HUES6 (cell line): ENCODE data around the gene HS6ST2.
"Not testable (repeated sequence)": the region's sequence is repeated elsewhere in the genome, so short reads cannot be mapped to it uniquely, and the experiment has no call there.

Source experiments
- H3K27ac ChIP-seq: 2 replicates; pipeline ENCODE4 v1.7.0; 2013; ENCODE audit warnings: low read depth, mild to moderate bottlenecking, low read length, inconsistent platforms
- H3K27me3 ChIP-seq: 2 replicates; pipeline ENCODE4 v1.6.1; 2013; ENCODE audit warnings: low read length; ENCODE audit not compliant: control insufficient read depth, insufficient read depth
- H3K36me3 ChIP-seq: 2 replicates; pipeline ENCODE4 v1.6.1; 2013; ENCODE audit warnings: low read length; ENCODE audit not compliant: control insufficient read depth, insufficient read depth
- H3K4me1 ChIP-seq: 2 replicates; pipeline ENCODE4 v1.6.1; 2013; ENCODE audit warnings: low read length; ENCODE audit not compliant: control insufficient read depth, insufficient read depth
- H3K4me3 ChIP-seq: 2 replicates; pipeline ENCODE4 v1.5.1; 2013; ENCODE audit warnings: low read depth, low read length
- H3K9ac ChIP-seq: one replicate; pipeline ENCODE4 v1.6.1; 2013; ENCODE audit warnings: mild to moderate bottlenecking, low read length
- H3K9me3 ChIP-seq: 2 replicates; pipeline ENCODE4 v1.6.1; 2013; ENCODE audit warnings: low read depth, low read length; ENCODE audit not compliant: control insufficient read depth, insufficient read depth

The HS6ST2 gene

DNA sequence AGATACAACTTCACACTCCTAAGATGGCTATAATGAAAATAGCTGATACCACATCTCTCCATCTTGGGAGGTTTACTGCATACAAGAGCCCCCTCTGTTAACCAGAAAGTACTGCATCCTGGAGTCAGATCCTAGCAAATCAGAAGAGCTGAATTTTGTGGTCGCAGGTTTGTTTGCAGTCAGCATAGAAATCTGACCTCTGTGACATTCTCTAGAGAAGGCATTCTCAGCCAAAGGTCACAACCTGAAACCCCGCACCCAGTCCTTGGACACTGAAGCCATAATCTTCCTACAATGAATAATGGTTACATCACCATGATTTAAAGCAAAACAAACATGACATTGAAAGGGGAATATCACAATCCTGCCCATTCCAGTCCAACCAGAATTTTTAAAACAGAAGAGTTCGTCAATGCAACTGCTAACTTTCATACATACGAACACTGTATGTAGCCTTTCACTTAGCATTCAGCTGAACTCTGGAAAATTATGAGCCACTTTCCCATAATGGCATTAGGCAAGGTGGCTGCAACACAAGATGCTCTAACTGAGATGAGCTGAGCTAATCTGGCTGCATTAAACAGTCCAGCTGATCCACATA lies 17.6 kb downstream of the HS6ST2 start:
- H3K4me3 ChIP-seq: no peak overlapping the region
- no peak overlapping the region for H3K27ac ChIP-seq
- H3K9me3 ChIP-seq: no peaks in the 10 kb centered on the region
- H3K27me3 ChIP-seq: no peaks in the 10 kb centered on the region; the same call in 1 of the 2 replicates
- H3K9ac ChIP-seq: no peak overlapping the region
- no peaks in the 10 kb centered on the region for H3K36me3 ChIP-seq
- H3K4me1 ChIP-seq: peaks cover 3% of the 10 kb centered on the region; the same call in 1 of the 2 replicates

DNA sequence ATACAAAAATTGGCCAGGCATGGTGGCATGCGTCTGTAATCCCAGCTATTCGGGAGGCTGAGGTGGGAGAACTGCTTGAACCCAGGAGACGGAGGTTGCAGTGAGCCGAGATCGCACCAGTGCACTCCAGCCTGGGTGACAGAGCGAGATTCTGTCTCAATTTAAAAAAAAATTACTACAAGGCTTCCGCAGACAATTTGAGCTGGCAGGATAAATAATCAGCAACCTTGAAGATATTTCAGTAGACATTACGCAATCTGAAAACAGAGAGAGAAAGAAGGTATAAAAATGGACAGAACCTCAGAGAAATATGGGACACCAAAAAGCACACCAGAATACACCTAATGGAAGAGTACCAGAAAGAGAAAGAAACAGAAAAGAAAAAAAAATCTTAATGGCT lies 25.3 kb downstream of the HS6ST2 start:
- H3K27ac ChIP-seq: no peak overlapping the region
- H3K36me3 ChIP-seq: no peaks in the 10 kb centered on the region
- no peaks in the 10 kb centered on the region; the same call in 1 of the 2 replicates for H3K27me3 ChIP-seq
- H3K4me1 ChIP-seq: no peaks in the 10 kb centered on the region
- no peak overlapping the region for H3K4me3 ChIP-seq
- no peak overlapping the region for H3K9ac ChIP-seq
- H3K9me3 ChIP-seq: no peaks in the 10 kb centered on the region

DNA sequence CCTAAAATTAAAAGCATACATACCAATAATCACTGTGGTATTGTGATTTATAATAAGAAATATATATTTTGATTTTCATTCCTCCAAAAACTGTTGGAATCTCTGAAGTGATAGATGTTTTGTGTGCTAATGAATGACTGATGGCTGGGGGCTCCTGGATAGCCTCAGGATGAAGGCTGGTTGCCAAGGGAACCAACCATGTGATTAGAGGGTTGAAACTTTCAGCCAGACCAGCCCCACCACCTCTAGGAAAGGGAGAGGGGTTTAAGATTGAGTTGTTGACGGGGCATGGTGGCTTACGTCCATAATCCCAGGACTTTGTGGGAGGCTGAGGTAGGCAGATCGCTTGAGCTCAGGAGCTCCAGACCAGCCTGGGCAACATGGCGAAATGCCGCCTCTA lies 34.0 kb downstream of the HS6ST2 start:
- Histone ChIP-seq H3K4me3 (no peak overlapping the region), H3K9ac (no peak overlapping the region), H3K36me3 (no peaks in the 10 kb centered on the region), H3K27me3 (no peaks in the 10 kb centered on the region; the same call in 1 of the 2 replicates), H3K9me3 (no peaks in the 10 kb centered on the region), H3K4me1 (no peaks in the 10 kb centered on the region; the same call in 1 of the 2 replicates), H3K27ac (no peak overlapping the region)

- no peaks in the 10 kb centered on the region for H3K36me3 ChIP-seq
- H3K4me1 ChIP-seq: no peaks in the 10 kb centered on the region
- H3K27me3 ChIP-seq: no peaks in the 10 kb centered on the region; the same call in 1 of the 2 replicates
- no peak overlapping the region for H3K9ac ChIP-seq
- H3K4me3 ChIP-seq: no peak overlapping the region
- H3K27ac ChIP-seq: no peak overlapping the region
- peaks cover 3% of the 10 kb centered on the region; the same call in 1 of the 2 replicates for H3K9me3 ChIP-seq
Measured at GRCh38 chrX:132918523-132918922, 39.9 kb downstream of the HS6ST2 start.

DNA sequence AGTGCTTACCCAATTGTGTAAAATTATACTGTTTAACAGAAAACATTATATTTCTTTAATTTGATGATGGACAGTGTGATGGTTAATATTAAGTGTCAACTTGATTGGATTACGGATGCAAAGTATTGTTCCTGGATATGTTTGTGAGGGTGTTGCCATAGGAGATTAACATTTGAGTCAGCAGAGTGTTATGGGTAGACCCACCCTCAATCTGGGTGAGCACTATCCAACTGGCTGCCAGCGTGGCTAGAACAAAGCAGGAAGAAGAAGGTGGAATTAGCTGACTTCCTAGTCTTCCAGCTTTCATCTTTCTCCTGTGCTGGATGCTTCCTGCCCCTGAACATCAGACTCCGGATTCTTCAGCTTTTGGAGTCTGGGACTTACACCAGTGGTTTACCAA lies 42.1 kb downstream of the HS6ST2 start:
- H3K4me3 ChIP-seq: no peak overlapping the region
- no peaks in the 10 kb centered on the region for H3K4me1 ChIP-seq
- H3K9me3 ChIP-seq: peaks cover 14% of the 10 kb centered on the region
- H3K36me3 ChIP-seq: no peaks in the 10 kb centered on the region
- no peak overlapping the region for H3K9ac ChIP-seq
- H3K27ac ChIP-seq: no peak overlapping the region
- no peaks in the 10 kb centered on the region; the same call in 1 of the 2 replicates for H3K27me3 ChIP-seq

DNA sequence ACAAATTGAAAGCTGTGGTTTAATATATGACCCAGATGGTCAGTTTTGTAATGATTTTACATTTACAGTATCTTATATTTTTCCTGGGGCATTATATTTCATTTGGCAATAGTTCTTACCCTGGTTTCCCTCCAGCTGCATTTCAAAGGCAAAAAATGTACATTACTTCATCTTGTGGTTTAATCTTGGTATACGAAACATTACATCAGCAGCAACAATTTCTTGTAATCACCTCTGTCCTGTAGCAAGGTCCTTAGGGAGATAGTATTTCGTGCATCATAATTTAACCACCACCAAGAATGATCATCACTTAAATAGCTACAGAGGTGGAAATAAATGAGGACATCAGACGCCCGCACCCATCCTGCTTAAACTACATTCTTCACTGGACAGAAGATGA lies 48.8 kb downstream of the HS6ST2 start:
- Histone ChIP-seq H3K4me3 (no peak overlapping the region), H3K27ac (no peak overlapping the region), H3K27me3 (no peaks in the 10 kb centered on the region; the same call in 1 of the 2 replicates), H3K9me3 (peaks cover 14% of the 10 kb centered on the region), H3K9ac (no peak overlapping the region), H3K36me3 (no peaks in the 10 kb centered on the region), H3K4me1 (peaks cover 4% of the 10 kb centered on the region; the same call in 1 of the 2 replicates)

DNA sequence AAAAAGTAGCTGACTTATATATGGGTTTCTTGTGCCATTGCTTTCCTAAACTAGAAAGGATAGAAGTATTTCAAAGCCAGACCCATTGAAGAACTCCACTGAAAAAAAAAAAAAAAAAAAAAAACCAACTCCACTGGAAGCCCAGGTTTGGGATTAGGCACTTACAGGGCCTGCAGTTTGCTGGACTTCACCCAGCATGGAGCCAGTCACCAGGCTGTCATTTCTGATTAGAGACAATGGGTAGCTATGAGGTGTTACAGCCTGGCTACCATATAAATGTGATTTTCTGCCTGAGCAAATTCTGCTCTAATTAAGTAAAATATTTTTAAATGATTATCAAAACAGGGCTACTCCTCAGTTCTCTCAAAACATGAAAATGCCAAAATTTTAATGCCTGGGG lies 49.5 kb downstream of the HS6ST2 start:
- Histone ChIP-seq H3K9me3 (peaks cover 14% of the 10 kb centered on the region), H3K27ac (no peak overlapping the region), H3K9ac (no peak overlapping the region), H3K4me1 (peaks cover 4% of the 10 kb centered on the region; the same call in 1 of the 2 replicates), H3K4me3 (no peak overlapping the region), H3K27me3 (no peaks in the 10 kb centered on the region; the same call in 1 of the 2 replicates), H3K36me3 (no peaks in the 10 kb centered on the region)

- Histone ChIP-seq H3K4me3 (no peak overlapping the region), H3K9me3 (no peaks in the 10 kb centered on the region), H3K9ac (no peak overlapping the region), H3K27me3 (no peaks in the 10 kb centered on the region; the same call in 1 of the 2 replicates), H3K4me1 (no peaks in the 10 kb centered on the region), H3K36me3 (no peaks in the 10 kb centered on the region), H3K27ac (no peak overlapping the region)
Measured at GRCh38 chrX:132900633-132901293, 57.7 kb downstream of the HS6ST2 start.

DNA sequence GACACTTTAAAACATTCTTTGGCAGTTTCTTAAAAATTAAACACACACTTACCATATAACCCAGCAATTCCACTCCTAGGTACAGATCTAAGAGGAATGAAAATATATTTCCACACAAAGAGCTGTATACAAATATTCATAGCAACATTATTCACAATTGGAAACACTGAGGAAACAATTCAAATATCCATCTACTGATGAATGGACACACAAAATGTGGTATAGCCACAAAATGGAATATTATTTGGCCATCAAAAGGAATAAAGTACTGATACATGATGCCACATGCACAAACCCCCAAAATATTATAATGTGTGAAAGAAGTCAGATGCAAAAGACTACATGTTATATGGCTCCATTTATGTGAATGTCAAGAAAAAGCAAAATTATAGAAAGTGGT lies 70.9 kb downstream of the HS6ST2 start:
- H3K4me3 ChIP-seq: no peak overlapping the region
- H3K9me3 ChIP-seq: no peaks in the 10 kb centered on the region
- H3K27ac ChIP-seq: no peak overlapping the region
- H3K4me1 ChIP-seq: no peaks in the 10 kb centered on the region
- no peak overlapping the region for H3K9ac ChIP-seq
- H3K36me3 ChIP-seq: no peaks in the 10 kb centered on the region
- no peaks in the 10 kb centered on the region; the same call in 1 of the 2 replicates for H3K27me3 ChIP-seq

DNA sequence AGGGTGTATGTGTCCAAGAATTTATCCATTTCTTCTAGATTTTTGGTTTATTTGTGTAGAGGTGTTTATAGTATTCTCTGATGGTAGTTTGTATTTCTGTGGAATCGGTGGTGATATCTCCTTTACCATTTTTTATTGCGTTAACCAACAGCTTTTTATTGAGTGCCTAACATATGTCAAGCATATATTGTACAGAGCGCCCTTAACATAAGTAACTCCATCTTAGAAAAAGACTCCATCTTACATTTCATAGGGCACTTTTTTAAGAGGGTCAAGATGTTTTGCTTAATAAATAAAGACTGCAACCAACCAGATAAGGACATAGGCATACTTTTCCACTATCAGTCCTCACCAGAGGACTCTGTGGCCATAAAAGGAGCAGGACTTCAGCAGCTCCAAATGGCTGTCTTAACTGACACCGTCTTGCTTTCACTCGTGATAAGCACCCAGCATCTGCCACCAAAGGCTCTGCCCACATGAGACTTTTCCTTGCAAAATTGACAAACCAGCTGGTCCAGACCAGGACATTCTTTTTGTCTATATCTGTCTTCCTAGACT lies 75.0 kb downstream of the HS6ST2 start:
- Histone ChIP-seq H3K9me3 (no peaks in the 10 kb centered on the region), H3K4me1 (peaks cover 14% of the 10 kb centered on the region), H3K4me3 (no peak overlapping the region), H3K9ac (no peak overlapping the region), H3K27me3 (no peaks in the 10 kb centered on the region; the same call in 1 of the 2 replicates), H3K36me3 (no peaks in the 10 kb centered on the region), H3K27ac (no peak overlapping the region)

GRCh38 chrX:132880753-132881152 lies 77.7 kb downstream of the HS6ST2 start:
- not testable (repeated sequence) for H3K27me3 ChIP-seq, H3K9me3 ChIP-seq, H3K9ac ChIP-seq, H3K4me3 ChIP-seq, H3K27ac ChIP-seq, H3K36me3 ChIP-seq
- H3K4me1 ChIP-seq: peaks cover 39% of the 10 kb centered on the region
